Caco-2 (cell line): ENCODE results near the gene LRAT. TPM values are rescaled to one million over a fixed set of nuclear protein-coding genes. Genes with fewer than 3 reads are reported as not detected.
"Not testable (repeated sequence)": the region's sequence is repeated elsewhere in the genome, so short reads cannot be mapped to it uniquely, and the experiment has no call there.

Experiments
- BruUV-seq: library from RNA; stranded (reverse); fragments of 400-500 nt; replicated peaks from 2 replicates; lab custom pipeline; 2021; lab: Mats Ljungman, UMichigan
- CTCF ChIA-PET: fragments of 300-600 bp; sonication (Branson Sonifier 250); formaldehyde crosslinking; loops from one replicate; lab custom pipeline; 2022; ENCODE audit warnings: antibody characterized with exemption; lab: Charles Lee
- POLR2A ChIA-PET: fragments of 300-600 bp; sonication (Branson Sonifier 250); formaldehyde crosslinking; loops from one replicate; lab custom pipeline; 2022; ENCODE audit warnings: antibody characterized with exemption; lab: Charles Lee
- DNase-seq, 2 experiments: peaks; one replicate each; pipeline versions ENCODE4 v3.0.0 to v3.0.0-alpha.2; 2020 to 2022
- H3K27me3 ChIP-seq: replicated peaks from 2 replicates; pipeline ENCODE4 v1.6.0; 2011; ENCODE audit warnings: low read length; ENCODE audit not compliant: control insufficient read depth, insufficient read depth
- H3K36me3 ChIP-seq: 2 replicates; pipeline ENCODE4 v1.5.1; 2011; ENCODE audit warnings: low read length; ENCODE audit not compliant: control insufficient read depth, insufficient read depth
- H3K4me1 ChIP-seq: fragments of 250-450 bp; sonication (Bioruptor Pico); 2 replicates; pipeline ENCODE4 v1.5.1; 2020; ENCODE audit warnings: mild to moderate bottlenecking
- H3K4me3 ChIP-seq: 2 replicates; pipeline ENCODE4 v1.5.1; 2011; ENCODE audit warnings: low read depth, mild to moderate bottlenecking, control low read depth, low read length
- H3K9me3 ChIP-seq: fragments of 250-450 bp; sonication (Bioruptor Pico); 2 replicates; pipeline ENCODE4 v1.5.1; 2020; ENCODE audit warnings: mild to moderate bottlenecking, moderate library complexity
- H3K27ac Mint-ChIP-seq: one replicate; pipeline ENCODE4 v1.8.0; 2022; ENCODE audit warnings: mixed read lengths; ENCODE audit not compliant: unreplicated experiment
- H3K27me3 Mint-ChIP-seq: one replicate; pipeline ENCODE4 v1.8.0; 2022; ENCODE audit warnings: mixed read lengths; ENCODE audit not compliant: insufficient read depth, unreplicated experiment
- H3K36me3 Mint-ChIP-seq: one replicate; pipeline ENCODE4 v1.8.0; 2022; ENCODE audit warnings: mild to moderate bottlenecking, mixed read lengths; ENCODE audit not compliant: insufficient read depth, unreplicated experiment
- H3K4me1 Mint-ChIP-seq: one replicate; pipeline ENCODE4 v1.8.0; 2022; ENCODE audit warnings: low read depth, mixed read lengths; ENCODE audit not compliant: unreplicated experiment
- H3K4me3 Mint-ChIP-seq: one replicate; pipeline ENCODE4 v1.8.0; 2022; ENCODE audit warnings: mild to moderate bottlenecking, moderate library complexity, mixed read lengths; ENCODE audit not compliant: unreplicated experiment
- H3K9me3 Mint-ChIP-seq: one replicate; pipeline ENCODE4 v1.8.0; 2022; ENCODE audit warnings: mixed read lengths; ENCODE audit not compliant: unreplicated experiment
- CTCF ChIP-seq, 2 experiments: fragments of 200-600 bp in 1 of 2; IDR thresholded peaks; 1 replicate in 1 of 2; 2 replicates in 1 of 2; pipeline versions ENCODE4 v1.5.1 to v1.8.0; 2011 to 2022; ENCODE audit warnings: antibody characterized with exemption in 1 of 2, control low read depth in 1 of 2, inconsistent platforms in 1 of 2, low read depth in 1 of 2, low read length in 1 of 2, mild to moderate bottlenecking in 1 of 2, moderate library complexity in 1 of 2; ENCODE audit not compliant: insufficient read depth in 1 of 2, severe bottlenecking in 1 of 2, unreplicated experiment in 1 of 2
- intact Hi-C: fragments of 100-400 bp; cut with micrococcal nuclease; formaldehyde crosslinking; loops from one replicate; pipeline ENCODE4 v1.10.0; 2022; ENCODE audit not compliant: unreplicated experiment
- total RNA-seq: library from RNA; stranded (reverse); gene quantifications from 2 replicates; pipeline ENCODE4 v1.2.3, GENCODE V29; 2022

The LRAT gene
- total RNA-seq, 1 experiment from 2014 or later, result 0.73 TPM

GRCh38 chr4:154720123-154720522 is 23.7 kb upstream of the LRAT start:
- ChIA-PET POLR2A (no interaction called here), CTCF (no interaction called here)
- no peak for TF ChIP-seq CTCF (IDR thresholded peaks at IDR 0.05; ENCODE audit: insufficient read depth in 1 of 2, low read depth in 1 of 2, low read length in 1 of 2, severe bottlenecking in 1 of 2, unreplicated experiment in 1 of 2)
- no TSS peak for BruUV-seq
- DNase-seq, result no peak
- Histone ChIP-seq H3K9me3 (no peaks in the 10 kb centered on the region), H3K36me3 (no peaks in the 10 kb centered on the region), H3K4me3 (no peak overlapping the region), H3K27me3 (no peaks in the 10 kb centered on the region), H3K4me1 (no peaks in the 10 kb centered on the region)
- no peaks in the 10 kb centered on the region for H3K9me3 Mint-ChIP-seq
- no peaks in the 10 kb centered on the region for H3K36me3 Mint-ChIP-seq
- no peak overlapping the region for H3K4me3 Mint-ChIP-seq
- peaks cover 15% of the 10 kb centered on the region for H3K27me3 Mint-ChIP-seq
- no peak overlapping the region for H3K27ac Mint-ChIP-seq
- H3K4me1 Mint-ChIP-seq, result no peaks in the 10 kb centered on the region
- intact Hi-C loops, result no loop called here

GRCh38 chr4:154720618-154721267 is 23.1 kb upstream of the LRAT start:
- H3K27me3 Mint-ChIP-seq, result peaks cover 13% of the 10 kb centered on the region

GRCh38 chr4:154722262-154722661 is 21.5 kb upstream of the LRAT start:
- Histone ChIP-seq H3K9me3 (no peaks in the 10 kb centered on the region), H3K36me3 (no peaks in the 10 kb centered on the region), H3K4me1 (no peaks in the 10 kb centered on the region), H3K27me3 (no peaks in the 10 kb centered on the region), H3K4me3 (no peak overlapping the region)
- H3K9me3 Mint-ChIP-seq, result no peaks in the 10 kb centered on the region
- H3K4me3 Mint-ChIP-seq, result no peak overlapping the region
- DNase-seq, result no peak
- no peaks in the 10 kb centered on the region for H3K4me1 Mint-ChIP-seq
- TF ChIP-seq CTCF (IDR thresholded peaks at IDR 0.05; ENCODE audit: insufficient read depth in 1 of 2, low read depth in 1 of 2, low read length in 1 of 2, severe bottlenecking in 1 of 2, unreplicated experiment in 1 of 2), result no peak
- peaks cover 10% of the 10 kb centered on the region for H3K27me3 Mint-ChIP-seq
- no TSS peak for BruUV-seq
- POLR2A ChIA-PET, result no interaction called here
- intact Hi-C loops, result no loop called here
- no peaks in the 10 kb centered on the region for H3K36me3 Mint-ChIP-seq
- H3K27ac Mint-ChIP-seq, result no peak overlapping the region
- CTCF ChIA-PET, result no interaction called here

More at GRCh38 chr4:154720618-154721267, 23.1 kb upstream of the LRAT start:
- no peak overlapping the region for H3K4me3 Mint-ChIP-seq
- CTCF ChIA-PET, result no interaction called here
- no peaks in the 10 kb centered on the region for H3K27me3 ChIP-seq
- H3K4me1 ChIP-seq, result no peaks in the 10 kb centered on the region
- DNase-seq, result no peak
- H3K9me3 Mint-ChIP-seq, result no peaks in the 10 kb centered on the region
- intact Hi-C loops, result no loop called here
- no peaks in the 10 kb centered on the region for H3K4me1 Mint-ChIP-seq
- no peaks in the 10 kb centered on the region for H3K9me3 ChIP-seq
- POLR2A ChIA-PET, result no interaction called here
- TF ChIP-seq CTCF (IDR thresholded peaks at IDR 0.05; ENCODE audit: insufficient read depth in 1 of 2, low read depth in 1 of 2, low read length in 1 of 2, severe bottlenecking in 1 of 2, unreplicated experiment in 1 of 2), result no peak
- no TSS peak for BruUV-seq
- H3K36me3 ChIP-seq, result no peaks in the 10 kb centered on the region
- H3K4me3 ChIP-seq, result no peak overlapping the region
- H3K36me3 Mint-ChIP-seq, result no peaks in the 10 kb centered on the region
- H3K27ac Mint-ChIP-seq, result no peak overlapping the region

- H3K27me3 ChIP-seq, POLR2A ChIA-PET, H3K27me3 Mint-ChIP-seq, H3K9me3 ChIP-seq, H3K36me3 ChIP-seq, H3K4me3 Mint-ChIP-seq, DNase-seq, intact Hi-C loops, CTCF ChIA-PET, H3K9me3 Mint-ChIP-seq, H3K4me1 Mint-ChIP-seq, H3K27ac Mint-ChIP-seq, H3K4me1 ChIP-seq, BruUV-seq, H3K36me3 Mint-ChIP-seq, H3K4me3 ChIP-seq: not testable (repeated sequence)
These were observed 20.2 kb upstream of the LRAT start for GRCh38 chr4:154723601-154724000.
